Measurements from ENCODE around the gene MYOF.

The MYOF gene

DNA sequence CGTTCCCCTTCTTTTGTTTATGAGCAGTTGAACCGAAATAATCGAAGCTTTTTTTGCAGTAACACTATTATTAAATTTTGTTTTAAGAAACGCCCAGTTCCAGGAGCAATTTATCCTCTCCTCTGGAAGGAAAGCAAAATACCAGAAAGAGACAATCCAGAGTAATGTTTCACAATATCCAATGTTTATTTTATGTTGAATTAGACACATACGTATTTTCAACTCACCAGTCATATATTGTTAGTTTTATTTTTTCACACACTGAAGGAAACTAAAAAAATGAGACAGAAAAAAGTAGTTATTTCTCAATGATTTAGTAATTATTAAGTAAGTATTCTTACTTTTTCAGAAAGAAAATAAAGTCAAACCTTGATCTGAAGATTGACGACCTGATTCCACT is 85.1 kb downstream of the MYOF start:
- no peaks in the 10 kb centered on the region for H3K36me3 ChIP-seq (replicated peaks)
- H3K4me1 ChIP-seq, result no peaks in the 10 kb centered on the region
- no peak for DNase-seq (ENCODE audit: low spot score in 2 of 2)
- no peaks in the 10 kb centered on the region for H3K9me3 ChIP-seq
- H3K27me3 ChIP-seq (ENCODE audit: low read depth), result no peaks in the 10 kb centered on the region
- no peak overlapping the region for H3K4me3 ChIP-seq
- in situ Hi-C loops (cut with MboI; ENCODE audit: low sequenced_read_pairs), result loop anchor here (25.0 kb wide), 1 partner anchor 290 kb away; no protein-coding TSS in a partner anchor

DNA sequence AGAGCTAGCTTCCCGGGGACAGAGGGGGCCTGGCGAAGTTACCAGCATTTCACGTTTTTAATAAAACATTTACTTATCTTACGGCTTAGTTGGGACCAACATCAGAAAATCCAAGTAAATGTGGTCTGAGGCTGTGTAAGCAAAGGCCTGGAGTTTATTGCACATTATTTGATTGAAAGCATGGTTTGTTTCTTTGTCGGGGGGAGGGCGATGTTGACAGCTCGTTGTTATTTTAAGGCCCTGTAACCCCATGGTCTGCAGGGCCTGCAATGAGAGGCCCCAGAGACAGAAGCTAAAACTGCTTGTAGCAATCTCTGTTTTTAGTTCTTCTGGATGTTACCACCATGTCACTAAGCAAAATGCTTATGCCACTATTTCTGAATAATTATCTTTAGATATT is 88.9 kb downstream of the MYOF start:
- no peaks in the 10 kb centered on the region for H3K4me1 ChIP-seq
- H3K4me3 ChIP-seq, result no peak overlapping the region
- no peaks in the 10 kb centered on the region for H3K9me3 ChIP-seq
- DNase-seq (ENCODE audit: low spot score in 2 of 2), result no peak
- no peaks in the 10 kb centered on the region for H3K36me3 ChIP-seq (replicated peaks)
- in situ Hi-C loops (cut with MboI; ENCODE audit: low sequenced_read_pairs), result loop anchor here (25.0 kb wide), 1 partner anchor 294 kb away; no protein-coding TSS in a partner anchor
- no peaks in the 10 kb centered on the region for H3K27me3 ChIP-seq (ENCODE audit: low read depth)

GRCh38 chr10:93392121-93392520 is 90.0 kb downstream of the MYOF start:
- H3K4me3 ChIP-seq, result no peak overlapping the region
- H3K36me3 ChIP-seq (replicated peaks), result no peaks in the 10 kb centered on the region
- H3K4me1 ChIP-seq, result no peaks in the 10 kb centered on the region
- H3K9me3 ChIP-seq, result no peaks in the 10 kb centered on the region
- no peaks in the 10 kb centered on the region for H3K27me3 ChIP-seq (ENCODE audit: low read depth)
- in situ Hi-C loops (cut with MboI; ENCODE audit: low sequenced_read_pairs), result loop anchor here (25.0 kb wide), 1 partner anchor 295 kb away; no protein-coding TSS in a partner anchor
- no peak for DNase-seq (ENCODE audit: low spot score in 2 of 2)

DNA sequence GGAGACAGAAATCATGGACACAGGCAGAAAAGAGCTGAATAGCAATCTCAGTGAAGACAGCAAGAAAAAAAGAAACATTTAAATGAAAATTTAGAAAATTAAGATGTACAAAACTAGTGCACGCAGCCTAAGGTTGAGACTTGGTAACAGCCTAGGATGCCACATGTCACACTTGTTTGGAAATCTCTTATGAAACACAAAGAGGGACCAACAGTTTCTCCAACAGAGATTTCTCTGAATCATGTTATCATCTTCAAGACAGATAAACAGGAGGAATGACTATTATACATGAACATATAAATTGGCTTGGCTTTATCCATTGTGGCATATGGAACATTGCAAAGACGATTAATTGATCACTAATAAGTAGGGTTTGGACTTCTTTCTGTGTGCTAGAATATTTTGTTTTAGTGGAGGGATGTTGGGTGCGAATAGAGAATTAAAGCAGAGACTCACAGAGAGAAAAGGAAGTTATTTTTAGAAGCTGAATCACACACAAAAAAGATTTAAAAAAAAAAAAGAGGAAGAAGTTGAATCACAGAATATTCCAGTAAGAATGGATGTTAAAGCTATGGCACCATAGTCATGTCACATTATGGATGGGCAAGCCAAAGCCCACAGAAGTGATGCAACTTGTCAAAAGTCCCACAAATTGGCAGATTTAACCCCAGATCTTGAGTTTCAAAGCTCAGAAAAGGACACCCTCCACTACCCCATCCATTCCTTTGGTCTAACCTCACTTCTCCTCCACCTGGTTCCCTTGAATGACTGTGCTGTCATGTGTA is 91.6 kb downstream of the MYOF start:
- Histone ChIP-seq H3K27me3 (ENCODE audit: low read depth) (no peaks in the 10 kb centered on the region), H3K9me3 (no peaks in the 10 kb centered on the region), H3K36me3 (replicated peaks) (no peaks in the 10 kb centered on the region), H3K4me3 (no peak overlapping the region), H3K4me1 (no peaks in the 10 kb centered on the region)
- DNase-seq (ENCODE audit: low spot score in 2 of 2), result no peak
- in situ Hi-C loops (cut with MboI; ENCODE audit: low sequenced_read_pairs), result loop anchor here (25.0 kb wide), 1 partner anchor 297 kb away; no protein-coding TSS in a partner anchor

GRCh38 chr10:93386631-93387369 is 95.3 kb downstream of the MYOF start:
- no peaks in the 10 kb centered on the region for H3K36me3 ChIP-seq (replicated peaks)
- no peaks in the 10 kb centered on the region for H3K27me3 ChIP-seq (ENCODE audit: low read depth)
- in situ Hi-C loops (cut with MboI; ENCODE audit: low sequenced_read_pairs), result loop anchor here (25.0 kb wide), 1 partner anchor 301 kb away; no protein-coding TSS in a partner anchor
- H3K9me3 ChIP-seq, result no peaks in the 10 kb centered on the region
- DNase-seq (ENCODE audit: low spot score in 2 of 2), result no peak
- no peak overlapping the region for H3K4me3 ChIP-seq
- no peaks in the 10 kb centered on the region for H3K4me1 ChIP-seq

GRCh38 chr10:93385345-93385744 is 96.8 kb downstream of the MYOF start:
- H3K4me3 ChIP-seq, result no peak overlapping the region
- no peaks in the 10 kb centered on the region for H3K9me3 ChIP-seq
- no peak for DNase-seq (ENCODE audit: low spot score in 2 of 2)
- in situ Hi-C loops (cut with MboI; ENCODE audit: low sequenced_read_pairs), result loop anchor here (25.0 kb wide), 1 partner anchor 302 kb away; no protein-coding TSS in a partner anchor
- no peaks in the 10 kb centered on the region for H3K36me3 ChIP-seq (replicated peaks)
- no peaks in the 10 kb centered on the region for H3K27me3 ChIP-seq (ENCODE audit: low read depth)
- no peaks in the 10 kb centered on the region for H3K4me1 ChIP-seq

DNA sequence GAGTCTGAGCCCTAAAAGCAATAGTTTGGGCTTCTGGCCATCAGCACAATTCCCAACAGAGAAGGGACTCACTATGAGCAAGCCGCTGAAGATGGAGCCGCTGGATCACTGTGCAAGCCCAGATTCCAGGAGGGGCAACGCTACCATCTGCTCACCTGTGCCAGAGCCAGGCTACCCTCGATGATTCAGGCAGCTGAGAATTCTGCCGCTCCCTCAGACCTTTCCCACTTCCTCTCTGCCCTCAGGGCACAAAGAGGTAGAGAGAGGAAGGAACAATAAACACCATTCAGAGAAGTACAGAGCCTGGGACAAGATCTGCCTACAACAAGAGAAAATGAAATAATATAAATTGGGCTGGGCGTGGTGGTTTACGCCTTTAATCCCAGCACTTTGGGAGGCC is 98.1 kb downstream of the MYOF start:
- DNase-seq (ENCODE audit: low spot score in 2 of 2), result peak in 1 of 2 experiments; percentile 21
- Histone ChIP-seq H3K4me3 (no peak overlapping the region), H3K4me1 (no peaks in the 10 kb centered on the region), H3K27me3 (ENCODE audit: low read depth) (no peaks in the 10 kb centered on the region), H3K9me3 (no peaks in the 10 kb centered on the region), H3K36me3 (replicated peaks) (no peaks in the 10 kb centered on the region)
- in situ Hi-C loops (cut with MboI; ENCODE audit: low sequenced_read_pairs), result loop anchor here (25.0 kb wide), 1 partner anchor 303 kb away; no protein-coding TSS in a partner anchor

DNA sequence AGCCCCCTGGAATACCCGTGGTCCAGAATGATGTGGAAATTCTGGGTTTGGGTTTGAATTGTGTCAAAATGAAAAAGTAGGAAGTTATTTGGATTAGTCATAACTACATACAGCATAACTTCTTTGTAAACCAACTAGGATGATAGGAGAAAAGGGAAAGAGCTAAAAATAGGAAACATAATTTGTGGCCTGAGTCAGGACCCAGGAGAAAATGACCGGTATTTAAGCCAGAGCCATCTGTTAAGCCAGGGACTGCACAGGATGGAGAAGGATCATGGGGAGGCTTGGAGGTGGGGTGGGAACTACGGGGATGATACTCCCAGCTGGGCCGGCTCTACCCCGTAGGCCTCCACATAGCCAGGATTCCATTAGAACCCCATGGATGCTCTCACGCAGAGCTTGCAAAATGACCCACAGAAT is 98.6 kb downstream of the MYOF start:
- Histone ChIP-seq H3K4me1 (no peaks in the 10 kb centered on the region), H3K4me3 (no peak overlapping the region), H3K9me3 (no peaks in the 10 kb centered on the region), H3K36me3 (replicated peaks) (no peaks in the 10 kb centered on the region), H3K27me3 (ENCODE audit: low read depth) (no peaks in the 10 kb centered on the region)
- no peak for DNase-seq (ENCODE audit: low spot score in 2 of 2)
- in situ Hi-C loops (cut with MboI; ENCODE audit: low sequenced_read_pairs), result loop anchor here (25.0 kb wide), 1 partner anchor 304 kb away; no protein-coding TSS in a partner anchor

GRCh38 chr10:93379731-93380575 is 102.2 kb downstream of the MYOF start:
- no peak overlapping the region for H3K4me3 ChIP-seq
- no peak for DNase-seq (ENCODE audit: low spot score in 2 of 2)
- H3K9me3 ChIP-seq, result no peaks in the 10 kb centered on the region
- peaks cover 5% of the 10 kb centered on the region; the same call in 1 of the 2 replicates for H3K4me1 ChIP-seq
- no peaks in the 10 kb centered on the region for H3K36me3 ChIP-seq (replicated peaks)
- no peaks in the 10 kb centered on the region for H3K27me3 ChIP-seq (ENCODE audit: low read depth)
- in situ Hi-C loops (cut with MboI; ENCODE audit: low sequenced_read_pairs), result loop anchor here (25.0 kb wide), 1 partner anchor 307 kb away; no protein-coding TSS in a partner anchor

GRCh38 chr10:93378997-93379730 is 103.0 kb downstream of the MYOF start:
- DNase-seq (ENCODE audit: low spot score in 2 of 2), result no peak
- Histone ChIP-seq H3K9me3 (no peaks in the 10 kb centered on the region), H3K36me3 (replicated peaks) (no peaks in the 10 kb centered on the region), H3K4me1 (peaks cover 5% of the 10 kb centered on the region; the same call in 1 of the 2 replicates), H3K27me3 (ENCODE audit: low read depth) (no peaks in the 10 kb centered on the region), H3K4me3 (no peak overlapping the region)
- in situ Hi-C loops (cut with MboI; ENCODE audit: low sequenced_read_pairs), result loop anchor here (25.0 kb wide), 1 partner anchor 308 kb away; no protein-coding TSS in a partner anchor

DNA sequence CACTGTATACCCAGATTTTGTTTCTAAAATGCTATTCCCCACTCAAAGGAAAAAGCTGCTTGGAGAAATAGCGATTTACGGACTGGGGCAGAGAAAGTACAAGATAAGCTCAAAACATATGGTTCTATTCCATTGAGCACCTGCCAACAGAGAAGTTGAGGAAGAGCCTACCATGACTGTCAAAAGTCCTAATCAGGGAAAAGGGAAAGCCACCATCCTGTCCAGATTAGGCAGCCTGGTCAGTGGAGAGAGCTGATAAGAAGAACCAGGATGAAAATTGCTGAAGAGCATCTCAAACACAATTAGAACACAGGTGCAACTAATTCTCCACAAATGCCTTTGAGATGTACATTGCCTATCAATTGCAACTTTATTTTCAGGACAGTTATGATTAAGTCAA is 104.1 kb downstream of the MYOF start:
- Histone ChIP-seq H3K4me1 (peaks cover 5% of the 10 kb centered on the region; the same call in 1 of the 2 replicates), H3K4me3 (no peak overlapping the region), H3K27me3 (ENCODE audit: low read depth) (no peaks in the 10 kb centered on the region), H3K9me3 (no peaks in the 10 kb centered on the region), H3K36me3 (replicated peaks) (no peaks in the 10 kb centered on the region)
- in situ Hi-C loops (cut with MboI; ENCODE audit: low sequenced_read_pairs), result loop anchor here (25.0 kb wide), 1 partner anchor 309 kb away; no protein-coding TSS in a partner anchor
- no peak for DNase-seq (ENCODE audit: low spot score in 2 of 2)

- H3K4me3 ChIP-seq, result no peak overlapping the region
- no peaks in the 10 kb centered on the region for H3K27me3 ChIP-seq (ENCODE audit: low read depth)
- H3K4me1 ChIP-seq, result peaks cover 5% of the 10 kb centered on the region; the same call in 1 of the 2 replicates
- no peaks in the 10 kb centered on the region for H3K9me3 ChIP-seq
- H3K36me3 ChIP-seq (replicated peaks), result no peaks in the 10 kb centered on the region
- DNase-seq (ENCODE audit: low spot score in 2 of 2), result peak; percentile 64 to 72
- in situ Hi-C loops (cut with MboI; ENCODE audit: low sequenced_read_pairs), result loop anchor here (25.0 kb wide), 1 partner anchor 311 kb away; no protein-coding TSS in a partner anchor
Observed at GRCh38 chr10:93376372-93377293, 105.5 kb downstream of the MYOF start.
